HUES6 (cell line): ENCODE measurements around the gene ING2.
"Not testable (repeated sequence)": the region's sequence is repeated elsewhere in the genome, so short reads cannot be mapped to it uniquely, and the experiment has no call there.

Experiments used
- H3K27ac ChIP-seq: 2 replicates; pipeline ENCODE4 v1.7.0; 2013; ENCODE audit warnings: low read depth, mild to moderate bottlenecking, low read length, inconsistent platforms
- H3K27me3 ChIP-seq: 2 replicates; pipeline ENCODE4 v1.6.1; 2013; ENCODE audit warnings: low read length; ENCODE audit not compliant: control insufficient read depth, insufficient read depth
- H3K36me3 ChIP-seq: 2 replicates; pipeline ENCODE4 v1.6.1; 2013; ENCODE audit warnings: low read length; ENCODE audit not compliant: control insufficient read depth, insufficient read depth
- H3K4me1 ChIP-seq: 2 replicates; pipeline ENCODE4 v1.6.1; 2013; ENCODE audit warnings: low read length; ENCODE audit not compliant: control insufficient read depth, insufficient read depth
- H3K4me3 ChIP-seq: 2 replicates; pipeline ENCODE4 v1.5.1; 2013; ENCODE audit warnings: low read depth, low read length
- H3K9ac ChIP-seq: one replicate; pipeline ENCODE4 v1.6.1; 2013; ENCODE audit warnings: mild to moderate bottlenecking, low read length
- H3K9me3 ChIP-seq: 2 replicates; pipeline ENCODE4 v1.6.1; 2013; ENCODE audit warnings: low read depth, low read length; ENCODE audit not compliant: control insufficient read depth, insufficient read depth

Gene ING2

GRCh38 chr4:183470821-183471220 lies 34.0 kb upstream of the ING2 start:
- H3K27ac ChIP-seq: no peak overlapping the region
- H3K9me3 ChIP-seq: peaks cover 15% of the 10 kb centered on the region; the same call in 1 of the 2 replicates
- no peak overlapping the region for H3K9ac ChIP-seq
- peaks cover 3% of the 10 kb centered on the region; the same call in 1 of the 2 replicates for H3K4me1 ChIP-seq
- no peak overlapping the region for H3K4me3 ChIP-seq
- no peaks in the 10 kb centered on the region; the same call in 1 of the 2 replicates for H3K36me3 ChIP-seq
- H3K27me3 ChIP-seq: no peaks in the 10 kb centered on the region

- H3K4me3 ChIP-seq: no peak overlapping the region
- H3K9ac ChIP-seq: no peak overlapping the region
Measured at GRCh38 chr4:183471946-183472708, 32.7 kb upstream of the ING2 start.

GRCh38 chr4:183478123-183478522 lies 26.7 kb upstream of the ING2 start:
- Histone ChIP-seq H3K36me3 (no peaks in the 10 kb centered on the region), H3K27ac (no peak overlapping the region), H3K4me3 (no peak overlapping the region), H3K4me1 (no peaks in the 10 kb centered on the region), H3K9ac (no peak overlapping the region), H3K9me3 (no peaks in the 10 kb centered on the region), H3K27me3 (no peaks in the 10 kb centered on the region)

More at GRCh38 chr4:183471946-183472708, 32.7 kb upstream of the ING2 start:
- Histone ChIP-seq H3K27me3 (no peaks in the 10 kb centered on the region), H3K4me1 (peaks cover 3% of the 10 kb centered on the region; the same call in 1 of the 2 replicates), H3K27ac (no peak overlapping the region), H3K36me3 (no peaks in the 10 kb centered on the region; the same call in 1 of the 2 replicates), H3K9me3 (peaks cover 14% of the 10 kb centered on the region; the same call in 1 of the 2 replicates)

- no peak overlapping the region for H3K27ac ChIP-seq
- H3K9ac ChIP-seq: no peak overlapping the region
- no peak overlapping the region for H3K4me3 ChIP-seq
- no peaks in the 10 kb centered on the region for H3K27me3 ChIP-seq
- H3K4me1 ChIP-seq: no peaks in the 10 kb centered on the region
- H3K36me3 ChIP-seq: no peaks in the 10 kb centered on the region
- H3K9me3 ChIP-seq: no peaks in the 10 kb centered on the region
Measured at GRCh38 chr4:183478926-183479325, 25.9 kb upstream of the ING2 start.

GRCh38 chr4:183482515-183483095 lies 22.3 kb upstream of the ING2 start:
- H3K9ac ChIP-seq, H3K27me3 ChIP-seq, H3K4me1 ChIP-seq, H3K36me3 ChIP-seq, H3K9me3 ChIP-seq, H3K27ac ChIP-seq, H3K4me3 ChIP-seq: not testable (repeated sequence)

- no peak overlapping the region for H3K9ac ChIP-seq
Measured at GRCh38 chr4:183483997-183484396, 20.9 kb upstream of the ING2 start.

GRCh38 chr4:183485411-183486160 lies 19.3 kb upstream of the ING2 start:
- H3K9me3 ChIP-seq: no peaks in the 10 kb centered on the region
- no peak overlapping the region for H3K4me3 ChIP-seq
- no peaks in the 10 kb centered on the region for H3K27me3 ChIP-seq
- H3K9ac ChIP-seq: no peak overlapping the region
- H3K4me1 ChIP-seq: no peaks in the 10 kb centered on the region
- no peak overlapping the region for H3K27ac ChIP-seq
- no peaks in the 10 kb centered on the region for H3K36me3 ChIP-seq

More at GRCh38 chr4:183483997-183484396, 20.9 kb upstream of the ING2 start:
- H3K27me3 ChIP-seq: no peaks in the 10 kb centered on the region
- no peak overlapping the region for H3K27ac ChIP-seq
- no peaks in the 10 kb centered on the region for H3K9me3 ChIP-seq
- no peaks in the 10 kb centered on the region for H3K4me1 ChIP-seq
- H3K36me3 ChIP-seq: no peaks in the 10 kb centered on the region
- no peak overlapping the region for H3K4me3 ChIP-seq

- no peak overlapping the region for H3K4me3 ChIP-seq
- H3K27ac ChIP-seq: no peak overlapping the region
- H3K4me1 ChIP-seq: 0 out of 2 replicates have a peak, but pooled peaks cover 4% of the 10 kb centered on the region
- no peak overlapping the region for H3K9ac ChIP-seq
- H3K9me3 ChIP-seq: 0 out of 2 replicates have a peak, but pooled peaks cover 3% of the 10 kb centered on the region
- no peaks in the 10 kb centered on the region for H3K27me3 ChIP-seq
- peaks cover 10% of the 10 kb centered on the region for H3K36me3 ChIP-seq
Measured at GRCh38 chr4:183492791-183493222, 12.1 kb upstream of the ING2 start.

GRCh38 chr4:183493246-183493645 lies 11.6 kb upstream of the ING2 start:
- Histone ChIP-seq H3K4me3 (no peak overlapping the region), H3K27ac (no peak overlapping the region), H3K27me3 (no peaks in the 10 kb centered on the region), H3K36me3 (peaks cover 10% of the 10 kb centered on the region), H3K4me1 (0 out of 2 replicates have a peak, but pooled peaks cover 4% of the 10 kb centered on the region), H3K9ac (no peak overlapping the region), H3K9me3 (0 out of 2 replicates have a peak, but pooled peaks cover 3% of the 10 kb centered on the region)

GRCh38 chr4:183495184-183495583 lies 9.7 kb upstream of the ING2 start:
- Histone ChIP-seq H3K9ac (no peak overlapping the region), H3K4me3 (no peak overlapping the region)

More at GRCh38 chr4:183495184-183495583, 9.7 kb upstream of the ING2 start:
- Histone ChIP-seq H3K4me1 (0 out of 2 replicates have a peak, but pooled peaks cover 4% of the 10 kb centered on the region), H3K27me3 (no peaks in the 10 kb centered on the region), H3K9me3 (0 out of 2 replicates have a peak, but pooled peaks cover 3% of the 10 kb centered on the region), H3K36me3 (peaks cover 10% of the 10 kb centered on the region), H3K27ac (no peak overlapping the region)
